Lower leg skin (tissue), 3 donors: ENCODE measurements around the gene ABHD16B.

Source experiments
- POLR2A ChIP-seq, 2 donors: fragments of 450-650 bp; IDR thresholded peaks; one replicate each; pipeline ENCODE4 v1.6.1; 2016 to 2017; ENCODE audit warnings: antibody characterized with exemption in 2 of 2, mild to moderate bottlenecking in 1 of 2, moderate library complexity in 1 of 2
- TF ChIP-seq, protein P1 (sequence below), 3 donors: fragments of 450-650 bp; IDR thresholded peaks; one replicate each; pipeline ENCODE4 v1.5.1; 2016; ENCODE audit warnings: antibody characterized with exemption in 3 of 3, mild to moderate bottlenecking in 3 of 3, moderate library complexity in 2 of 3

DNA sequence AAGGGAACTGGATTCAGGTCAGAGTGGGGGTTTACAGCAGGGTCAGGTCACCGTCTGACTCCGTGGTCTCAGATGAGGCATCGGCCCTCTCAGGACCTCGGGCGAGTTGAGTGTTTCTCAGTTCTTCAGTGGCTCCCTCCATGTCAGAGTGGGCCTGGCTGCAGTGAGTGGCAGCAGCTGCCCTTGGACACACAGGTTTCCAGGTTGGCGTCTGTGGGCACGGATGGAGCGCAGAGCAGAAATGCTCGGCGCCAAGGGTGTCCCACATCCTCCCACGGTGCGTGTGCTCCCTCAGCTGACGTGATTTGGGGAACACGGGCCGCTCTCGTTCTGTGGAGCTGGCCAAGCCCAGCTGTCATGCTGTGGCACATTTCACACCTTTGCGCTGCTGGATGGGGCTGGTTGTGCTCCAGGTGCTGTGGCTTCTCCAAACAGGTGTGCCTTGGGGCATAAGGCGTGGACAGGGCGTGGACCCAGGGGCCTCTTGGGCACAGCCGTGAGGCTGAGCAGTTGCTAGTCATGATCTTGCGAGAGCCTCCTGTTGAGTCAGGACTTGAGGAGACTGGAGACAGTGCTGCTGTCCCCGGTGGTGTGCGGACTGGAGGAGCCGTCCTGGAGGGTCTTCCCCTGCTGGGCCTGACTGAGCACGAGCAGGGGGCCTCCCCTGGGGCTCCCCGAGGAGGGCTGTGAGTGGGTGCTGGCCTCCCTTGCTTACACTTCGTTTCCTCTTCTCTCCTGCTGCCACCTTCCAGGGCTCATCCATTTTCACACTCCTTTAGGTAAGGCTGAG lies 24.2 kb downstream of the ABHD16B start:
- TF ChIP-seq, protein P1, sequence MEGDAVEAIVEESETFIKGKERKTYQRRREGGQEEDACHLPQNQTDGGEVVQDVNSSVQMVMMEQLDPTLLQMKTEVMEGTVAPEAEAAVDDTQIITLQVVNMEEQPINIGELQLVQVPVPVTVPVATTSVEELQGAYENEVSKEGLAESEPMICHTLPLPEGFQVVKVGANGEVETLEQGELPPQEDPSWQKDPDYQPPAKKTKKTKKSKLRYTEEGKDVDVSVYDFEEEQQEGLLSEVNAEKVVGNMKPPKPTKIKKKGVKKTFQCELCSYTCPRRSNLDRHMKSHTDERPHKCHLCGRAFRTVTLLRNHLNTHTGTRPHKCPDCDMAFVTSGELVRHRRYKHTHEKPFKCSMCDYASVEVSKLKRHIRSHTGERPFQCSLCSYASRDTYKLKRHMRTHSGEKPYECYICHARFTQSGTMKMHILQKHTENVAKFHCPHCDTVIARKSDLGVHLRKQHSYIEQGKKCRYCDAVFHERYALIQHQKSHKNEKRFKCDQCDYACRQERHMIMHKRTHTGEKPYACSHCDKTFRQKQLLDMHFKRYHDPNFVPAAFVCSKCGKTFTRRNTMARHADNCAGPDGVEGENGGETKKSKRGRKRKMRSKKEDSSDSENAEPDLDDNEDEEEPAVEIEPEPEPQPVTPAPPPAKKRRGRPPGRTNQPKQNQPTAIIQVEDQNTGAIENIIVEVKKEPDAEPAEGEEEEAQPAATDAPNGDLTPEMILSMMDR (IDR thresholded peaks at IDR 0.05) = no peak
- no peak for TF ChIP-seq POLR2A (IDR thresholded peaks at IDR 0.05)
